Left ventricle myocardium inferior (tissue), 1 donor: Measurements from ENCODE around the gene THUMPD3. TPM values are rescaled to one million over a fixed set of nuclear protein-coding genes. Genes with fewer than 3 reads are reported as not detected.

Experiments
- DNase-seq: peaks from one replicate; pipeline ENCODE4 v3.0.0-alpha.2; 2020
- H3K27ac ChIP-seq: fragments of 200-600 bp; replicated peaks from 2 replicates; pipeline ENCODE4 v1.8.0; 2021
- H3K27me3 ChIP-seq: fragments of 200-600 bp; 2 replicates; pipeline ENCODE4 v1.8.0; 2021; ENCODE audit warnings: low read depth
- H3K36me3 ChIP-seq: fragments of 200-600 bp; 2 replicates; pipeline ENCODE4 v1.8.0; 2021
- H3K4me1 ChIP-seq: fragments of 200-600 bp; 2 replicates; pipeline ENCODE4 v1.8.0; 2021
- H3K4me3 ChIP-seq: fragments of 200-600 bp; 2 replicates; pipeline ENCODE4 v1.8.0; 2021; ENCODE audit warnings: mild to moderate bottlenecking, moderate library complexity
- H3K9me3 ChIP-seq: fragments of 200-600 bp; replicated peaks from 2 replicates; pipeline ENCODE4 v1.8.0; 2021
- CTCF ChIP-seq: fragments of 200-600 bp; IDR thresholded peaks from 2 replicates; pipeline ENCODE4 v1.8.0; 2021; ENCODE audit warnings: antibody characterized with exemption, mild to moderate bottlenecking, borderline replicate concordance
- intact Hi-C: fragments of 100-400 bp; cut with micrococcal nuclease; formaldehyde crosslinking; loops from one replicate; pipeline ENCODE4 v1.11.0; 2022
- total RNA-seq: library from RNA; stranded (reverse); fragmentation: NEBNext Ultra II Directional; extraction: Animal tissue kit (Norgen Biotek cat#: 25700); gene quantifications from one replicate; pipeline ENCODE4 v1.2.1, GENCODE V29; 2021
- donor health status: DM: no; HTN: yes; CAD: no; lungs with severe emphysema.

The THUMPD3 gene
- total RNA-seq, 1 donor from 2014 or later: 57.4 TPM

DNA sequence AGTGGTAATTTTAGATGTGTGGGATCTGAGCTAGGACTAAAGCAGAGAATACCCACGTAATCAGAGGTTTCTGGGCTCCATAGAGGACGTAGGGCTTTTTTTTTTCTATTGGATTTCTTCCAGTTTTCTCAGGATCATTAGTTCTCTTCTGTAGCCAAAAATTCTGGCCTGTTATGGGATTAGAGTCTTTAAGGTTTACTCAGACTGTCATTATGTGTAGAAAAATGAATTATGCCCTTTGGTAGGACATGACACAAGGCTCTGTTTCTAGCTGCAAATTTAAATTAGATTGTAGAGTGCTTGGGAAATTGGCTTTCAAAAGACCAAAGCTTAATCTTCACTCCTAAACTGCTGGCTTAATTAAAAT, 36.5 kb downstream of the THUMPD3 start:
- intact Hi-C loops: no loop called here
- Histone ChIP-seq H3K36me3 (no peaks in the 10 kb centered on the region), H3K9me3 (no peaks in the 10 kb centered on the region), H3K4me3 (peak overlapping the region; percentile 80), H3K27me3 (no peaks in the 10 kb centered on the region), H3K4me1 (peaks cover 82% of the 10 kb centered on the region), H3K27ac (peak overlapping the region; percentile 98)
- TF ChIP-seq CTCF: no peak
- no peak for DNase-seq

DNA sequence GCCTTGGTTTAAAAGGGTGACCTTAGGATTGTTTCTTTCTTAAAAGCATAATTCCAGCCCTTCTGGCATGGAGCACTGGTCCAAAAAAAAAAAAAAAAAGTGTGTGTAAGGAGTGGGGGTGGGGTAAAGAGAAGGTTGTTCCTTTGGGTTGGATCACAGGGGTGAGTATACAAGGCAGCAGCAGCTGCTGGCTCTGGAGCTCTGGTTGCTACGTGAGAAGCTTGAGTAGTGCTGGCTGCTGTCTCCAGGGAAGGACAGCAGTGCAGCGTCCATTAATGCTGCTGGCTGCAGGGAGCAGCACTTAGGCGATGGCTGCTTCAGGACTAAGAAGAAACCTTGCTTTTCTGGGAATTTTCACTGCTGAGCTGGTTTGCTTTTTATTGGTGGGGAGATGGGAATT, 36.9 kb downstream of the THUMPD3 start:
- Histone ChIP-seq H3K9me3 (no peaks in the 10 kb centered on the region), H3K36me3 (no peaks in the 10 kb centered on the region), H3K27me3 (no peaks in the 10 kb centered on the region), H3K27ac (peak overlapping the region; percentile 98), H3K4me3 (peak overlapping the region; percentile 80), H3K4me1 (peaks cover 82% of the 10 kb centered on the region)
- peak; percentile 22 for TF ChIP-seq CTCF
- intact Hi-C loops: no loop called here
- peak; percentile 82 for DNase-seq

- H3K4me1 ChIP-seq: peaks cover 82% of the 10 kb centered on the region
- peak overlapping the region; percentile 98 for H3K27ac ChIP-seq
- no peaks in the 10 kb centered on the region for H3K9me3 ChIP-seq
- intact Hi-C loops: no loop called here
- H3K27me3 ChIP-seq: no peaks in the 10 kb centered on the region
- peak overlapping the region; percentile 80 for H3K4me3 ChIP-seq
- H3K36me3 ChIP-seq: no peaks in the 10 kb centered on the region
- DNase-seq: no peak
- no peak for TF ChIP-seq CTCF
Measured at GRCh38 chr3:9400616-9401015, 37.8 kb downstream of the THUMPD3 start.

GRCh38 chr3:9401986-9402385, 39.1 kb downstream of the THUMPD3 start:
- no peaks in the 10 kb centered on the region for H3K27me3 ChIP-seq
- peak overlapping the region; percentile 98 for H3K27ac ChIP-seq
- no peak for DNase-seq
- no peaks in the 10 kb centered on the region for H3K36me3 ChIP-seq
- H3K4me3 ChIP-seq: peak overlapping the region; percentile 25
- no peaks in the 10 kb centered on the region for H3K9me3 ChIP-seq
- peaks cover 88% of the 10 kb centered on the region for H3K4me1 ChIP-seq
- TF ChIP-seq CTCF: no peak
- intact Hi-C loops: no loop called here

DNA sequence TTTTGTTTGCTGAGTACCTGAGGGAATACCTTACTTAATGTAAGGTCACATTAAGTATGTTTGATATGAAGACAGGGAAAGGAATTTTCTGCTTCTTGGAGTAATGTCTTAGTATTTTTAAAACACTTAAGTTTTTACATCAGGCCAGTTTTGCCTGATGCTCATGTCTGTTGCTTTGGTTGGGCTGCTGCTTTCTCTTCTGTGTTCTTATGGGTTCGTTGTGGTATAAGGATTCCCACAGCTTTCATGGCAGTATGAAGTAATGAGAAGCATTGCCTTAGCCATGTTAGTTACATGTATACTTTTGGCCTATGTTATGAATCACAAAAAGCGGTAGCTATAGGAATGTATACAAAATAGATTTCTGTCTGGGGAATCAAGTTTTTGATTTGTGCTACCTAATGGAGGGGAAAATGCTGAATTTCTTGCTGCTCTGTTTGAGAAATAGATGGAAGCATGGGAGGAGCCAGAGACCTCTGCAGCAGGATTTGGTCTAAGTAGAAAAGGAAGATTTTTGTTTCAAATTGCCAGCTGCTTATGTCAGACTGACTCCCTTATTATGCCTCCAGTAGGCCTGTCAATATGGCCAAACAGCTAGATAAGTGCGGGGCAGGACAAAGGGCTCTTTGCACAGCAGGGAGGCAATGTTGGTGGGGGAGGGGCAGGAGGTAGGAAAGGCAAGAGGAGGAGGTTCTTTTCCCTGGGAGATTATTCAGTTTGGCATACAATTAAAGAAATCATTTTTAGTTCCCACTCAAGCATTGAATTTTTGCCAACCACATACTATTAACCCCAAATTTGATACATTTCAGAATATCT, 39.8 kb downstream of the THUMPD3 start:
- DNase-seq: no peak
- TF ChIP-seq CTCF: no peak
- H3K27me3 ChIP-seq: no peaks in the 10 kb centered on the region
- no peaks in the 10 kb centered on the region for H3K36me3 ChIP-seq
- H3K4me3 ChIP-seq: peak overlapping the region; percentile 25
- H3K27ac ChIP-seq: peak overlapping the region; percentile 98
- H3K4me1 ChIP-seq: peaks cover 94% of the 10 kb centered on the region
- intact Hi-C loops: no loop called here
- H3K9me3 ChIP-seq: no peaks in the 10 kb centered on the region
